HG03378 (cell line): Measurements from ENCODE around the gene PPP1R1B.

Source experiments
- ATAC-seq: cut with Tn5 transposase; IDR thresholded peaks from one replicate; pipeline ENCODE4 v1.9.1; 2021; ENCODE audit warnings: mild to moderate bottlenecking, moderate library complexity; ENCODE audit not compliant: unreplicated experiment

Gene PPP1R1B

GRCh38 chr17:39631403-39631802 lies 4.7 kb downstream of the PPP1R1B start:
- ATAC-seq: no peak

DNA sequence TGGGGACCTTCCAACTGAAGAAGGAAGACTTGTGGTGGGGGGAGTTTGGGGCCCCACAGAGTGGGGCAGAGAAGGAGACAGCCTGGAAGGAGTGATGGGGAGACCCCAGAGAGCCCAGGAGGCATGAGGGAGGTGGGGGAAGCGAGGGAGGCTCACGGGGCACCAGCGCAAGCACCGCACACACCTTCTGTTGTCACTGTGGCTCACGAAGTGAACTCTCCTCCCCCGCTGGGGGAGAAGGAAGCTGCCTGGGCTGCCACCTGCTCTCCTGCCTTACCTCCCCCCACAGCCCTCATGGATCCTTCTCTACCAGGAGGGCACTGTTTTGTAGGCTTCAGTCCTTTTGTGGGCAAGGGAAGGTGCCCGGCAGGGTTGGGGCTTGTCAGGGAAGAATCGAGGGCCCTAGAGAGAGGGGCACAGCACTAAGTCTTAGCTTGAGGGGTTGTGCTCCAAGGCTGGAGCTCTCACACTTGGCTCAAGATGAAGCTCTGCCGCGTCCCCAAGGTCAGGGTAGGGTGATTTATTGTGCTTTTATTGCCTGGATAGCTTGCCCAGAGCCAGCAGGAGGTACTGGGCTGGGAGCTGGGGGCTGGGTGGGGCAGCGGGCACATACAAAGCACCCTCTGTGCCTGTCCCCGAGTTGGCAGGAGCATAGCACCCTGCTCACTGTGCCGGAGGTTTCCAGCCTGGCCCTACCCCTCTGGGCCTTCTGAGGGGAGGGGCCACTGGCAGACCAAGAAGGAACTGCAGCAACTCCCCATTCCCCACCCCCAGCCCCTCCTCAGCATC lies 5.6 kb downstream of the PPP1R1B start:
- ATAC-seq: no peak

DNA sequence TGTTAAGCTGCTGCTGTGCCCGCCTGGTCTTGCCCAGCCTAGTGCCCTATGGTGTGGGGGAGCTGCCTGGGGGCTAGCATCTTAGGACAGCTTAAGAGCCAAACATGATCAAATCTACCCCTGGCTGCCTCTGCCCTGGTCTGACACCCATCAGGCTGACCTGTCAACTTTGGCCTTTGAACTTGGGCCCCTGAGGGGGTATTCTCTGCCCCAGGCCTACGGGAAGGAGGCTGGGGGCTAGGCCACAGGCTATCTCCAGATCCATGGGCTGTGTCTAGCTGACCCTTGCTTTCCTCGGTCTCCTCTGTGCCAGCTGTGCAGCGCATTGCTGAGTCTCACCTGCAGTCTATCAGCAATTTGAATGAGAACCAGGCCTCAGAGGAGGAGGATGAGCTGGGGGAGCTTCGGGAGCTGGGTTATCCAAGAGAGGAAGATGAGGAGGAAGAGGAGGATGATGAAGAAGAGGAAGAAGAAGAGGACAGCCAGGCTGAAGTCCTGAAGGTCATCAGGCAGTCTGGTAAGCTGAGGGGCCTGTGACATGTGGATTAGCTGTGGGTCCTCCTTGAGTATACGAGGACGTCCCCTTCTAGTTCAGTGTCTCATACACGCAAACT lies 6.9 kb downstream of the PPP1R1B start:
- ATAC-seq: no peak

GRCh38 chr17:39634384-39634871 lies 7.7 kb downstream of the PPP1R1B start:
- no peak for ATAC-seq

DNA sequence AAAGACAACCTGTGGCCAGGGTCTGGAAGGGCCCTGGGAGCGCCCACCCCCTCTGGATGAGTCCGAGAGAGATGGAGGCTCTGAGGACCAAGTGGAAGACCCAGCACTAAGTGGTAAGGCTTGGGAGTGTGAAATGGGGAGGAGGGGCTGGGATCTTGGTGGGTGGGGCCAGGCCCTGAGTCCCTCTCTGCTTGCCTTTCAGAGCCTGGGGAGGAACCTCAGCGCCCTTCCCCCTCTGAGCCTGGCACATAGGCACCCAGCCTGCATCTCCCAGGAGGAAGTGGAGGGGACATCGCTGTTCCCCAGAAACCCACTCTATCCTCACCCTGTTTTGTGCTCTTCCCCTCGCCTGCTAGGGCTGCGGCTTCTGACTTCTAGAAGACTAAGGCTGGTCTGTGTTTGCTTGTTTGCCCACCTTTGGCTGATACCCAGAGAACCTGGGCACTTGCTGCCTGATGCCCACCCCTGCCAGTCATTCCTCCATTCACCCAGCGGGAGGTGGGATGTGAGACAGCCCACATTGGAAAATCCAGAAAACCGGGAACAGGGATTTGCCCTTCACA lies 8.9 kb downstream of the PPP1R1B start:
- no peak for ATAC-seq

GRCh38 chr17:39636587-39636926 lies 9.8 kb downstream of the PPP1R1B start:
- no peak for ATAC-seq

DNA sequence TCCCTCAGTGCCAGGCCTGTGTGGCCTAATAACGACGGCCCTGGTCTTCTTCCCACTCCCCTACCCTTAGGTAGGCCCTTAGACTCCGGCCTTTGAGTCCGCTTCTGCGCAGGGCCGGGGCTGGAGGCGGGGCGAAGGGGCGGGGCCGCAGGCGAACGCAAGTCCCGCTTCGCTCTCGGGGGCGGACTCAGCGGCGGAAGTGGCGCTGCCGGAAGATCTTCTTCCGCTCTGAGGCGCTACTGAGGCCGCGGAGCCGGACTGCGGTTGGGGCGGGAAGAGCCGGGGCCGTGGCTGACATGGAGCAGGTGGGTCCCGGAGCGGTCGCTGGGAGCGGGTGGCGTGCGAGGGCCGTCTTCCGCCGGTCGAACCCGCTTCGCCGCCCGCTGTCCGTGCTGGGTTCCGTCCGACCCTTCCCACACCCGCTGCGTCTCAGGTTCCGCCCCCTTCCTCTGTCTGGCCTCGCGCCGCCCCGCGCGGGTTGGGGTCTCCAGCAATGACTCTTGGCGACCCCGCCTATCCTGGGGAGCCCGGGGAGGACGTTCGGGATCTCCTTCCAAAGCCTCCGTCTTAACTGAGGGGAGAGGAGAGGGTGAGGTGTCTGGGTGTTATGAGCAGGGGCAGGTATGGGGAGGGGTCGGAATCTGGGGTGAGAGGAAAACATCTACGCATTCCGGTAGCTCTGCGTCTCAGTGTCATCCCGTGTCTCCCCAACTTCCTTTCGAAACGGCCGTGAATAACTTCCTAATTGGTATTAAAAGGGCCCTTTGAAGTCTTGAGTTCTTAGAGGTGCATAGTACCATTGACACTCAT lies 10.4 kb downstream of the PPP1R1B start, which contains the start of gene STARD3:
Gene STARD3, plus strand, starts transcription at position 218 of the 810 bp plus-strand sequence. CDS start 16,388 bp downstream, outside the sequence.
- ATAC-seq: no peak

DNA sequence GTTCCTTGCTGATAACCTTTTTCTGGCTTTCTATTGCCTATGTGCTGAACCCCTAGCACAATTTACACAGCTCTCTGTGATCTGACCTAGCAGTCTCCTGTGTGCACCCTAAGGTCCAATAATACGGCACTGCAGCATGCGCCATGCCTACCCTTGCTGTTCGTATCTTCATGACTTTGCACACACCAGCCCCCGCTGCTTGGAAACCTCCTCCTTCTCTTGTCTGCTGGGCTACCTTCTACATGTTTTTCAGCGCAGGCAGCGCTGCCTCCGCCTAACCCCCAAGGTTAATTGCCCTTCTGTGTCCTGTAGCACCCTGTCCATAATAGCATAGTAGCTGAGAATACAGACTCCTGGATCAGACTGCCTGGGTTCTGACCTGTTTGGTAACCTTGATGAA lies 11.6 kb downstream of the PPP1R1B start:
- ATAC-seq: no peak

- no peak for ATAC-seq
These were observed 12.3 kb downstream of the PPP1R1B start for GRCh38 chr17:39639043-39639442.

- no peak for ATAC-seq
These were observed 13.1 kb downstream of the PPP1R1B start for GRCh38 chr17:39639566-39640458.

- ATAC-seq: no peak
These were observed 13.9 kb downstream of the PPP1R1B start for GRCh38 chr17:39640591-39641031.

- ATAC-seq: no peak
These were observed 14.3 kb downstream of the PPP1R1B start for GRCh38 chr17:39641097-39641496.

DNA sequence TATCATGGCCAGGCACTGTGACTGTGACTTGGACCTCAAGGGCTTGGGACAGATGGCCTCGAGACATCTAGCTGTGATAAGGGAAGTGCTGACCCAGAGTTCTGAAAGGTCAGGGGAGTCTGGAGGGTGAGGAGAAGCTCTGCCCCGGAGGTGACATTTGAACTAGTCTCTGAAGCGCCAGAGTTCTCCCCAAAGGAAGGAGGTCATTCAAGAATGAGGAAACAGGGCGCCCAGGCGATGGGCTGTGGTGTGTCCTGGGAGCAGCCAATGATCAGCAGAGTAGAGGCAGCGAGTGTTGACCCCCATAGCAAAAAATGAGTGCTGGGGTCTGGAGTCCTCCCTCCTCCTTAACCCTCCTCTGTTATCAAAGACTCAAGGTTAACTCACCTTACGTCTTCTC lies 15.1 kb downstream of the PPP1R1B start:
- ATAC-seq: no peak

GRCh38 chr17:39642291-39643074 lies 15.7 kb downstream of the PPP1R1B start:
- no peak for ATAC-seq

GRCh38 chr17:39643271-39643670 lies 16.5 kb downstream of the PPP1R1B start:
- no peak for ATAC-seq

- no peak for ATAC-seq
These were observed 20.5 kb downstream of the PPP1R1B start for GRCh38 chr17:39647256-39647655.

GRCh38 chr17:39648616-39649366 lies 22.0 kb downstream of the PPP1R1B start:
- no peak for ATAC-seq

GRCh38 chr17:39650121-39650579 lies 23.4 kb downstream of the PPP1R1B start:
- no peak for ATAC-seq
